ENCODE results near the gene LPCAT1.
A peak's percentile ranks its signal among the peaks of the same experiment; 100 is the strongest.
"Not testable (repeated sequence)": the region's sequence is repeated elsewhere in the genome, so short reads cannot be mapped to it uniquely, and the experiment has no call there.

Gene LPCAT1

GRCh38 chr5:1523793-1524480 lies at the start of gene LPCAT1:
Gene LPCAT1, minus strand, starts transcription at chr5:1523960. Its CDS starts 116 bp downstream, at chr5:1523844.
- DNase-seq = peak; percentile 64

- DNase-seq = not testable (repeated sequence)
Measured at GRCh38 chr5:1571875-1572274, 48.1 kb upstream of the LPCAT1 start.

- DNase-seq = no peak
Measured at GRCh38 chr5:1570975-1571374, 47.2 kb upstream of the LPCAT1 start.

GRCh38 chr5:1568201-1568979 lies 44.6 kb upstream of the LPCAT1 start:
- no peak for DNase-seq

- not testable (repeated sequence) for DNase-seq
Measured at GRCh38 chr5:1567527-1568200, 43.9 kb upstream of the LPCAT1 start.

- DNase-seq = no peak
Measured at GRCh38 chr5:1565737-1566734, 42.3 kb upstream of the LPCAT1 start.

GRCh38 chr5:1564824-1565736 lies 41.3 kb upstream of the LPCAT1 start:
- DNase-seq = no peak

- no peak for DNase-seq
Measured at GRCh38 chr5:1564182-1564748, 40.5 kb upstream of the LPCAT1 start.

- no peak for DNase-seq
Measured at GRCh38 chr5:1563617-1564181, 39.9 kb upstream of the LPCAT1 start.

GRCh38 chr5:1563051-1563461 lies 39.3 kb upstream of the LPCAT1 start:
- DNase-seq = no peak

- no peak for DNase-seq
Measured at GRCh38 chr5:1562599-1562998, 38.8 kb upstream of the LPCAT1 start.

- DNase-seq = no peak
Measured at GRCh38 chr5:1561402-1561929, 37.7 kb upstream of the LPCAT1 start.

GRCh38 chr5:1560499-1560898 lies 36.7 kb upstream of the LPCAT1 start:
- not testable (repeated sequence) for DNase-seq

- DNase-seq = no peak
Measured at GRCh38 chr5:1558944-1559343, 35.2 kb upstream of the LPCAT1 start.

- DNase-seq = no peak
Measured at GRCh38 chr5:1557114-1557873, 33.5 kb upstream of the LPCAT1 start.

- no peak for DNase-seq
Measured at GRCh38 chr5:1555808-1556731, 32.3 kb upstream of the LPCAT1 start.

- no peak for DNase-seq
Measured at GRCh38 chr5:1555011-1555807, 31.4 kb upstream of the LPCAT1 start.

All from DMS 273 treated with DMSO at 0.1 percent for 48 hours (cell line).